HG03025 (cell line): ENCODE data around the gene LY6G6F.

Experiments used
- ATAC-seq: cut with Tn5 transposase; IDR thresholded peaks from one replicate; pipeline ENCODE4 v1.9.1; 2021; ENCODE audit warnings: mild to moderate bottlenecking, moderate library complexity; ENCODE audit not compliant: unreplicated experiment, low FRiP score

The LY6G6F gene

GRCh38 chr6:31706599-31706998, at the start of gene LY6G6F:
Gene LY6G6F (plus strand): TSS chr6:31706866. CDS start chr6:31706907, 41 bp downstream.
- no peak for ATAC-seq

DNA sequence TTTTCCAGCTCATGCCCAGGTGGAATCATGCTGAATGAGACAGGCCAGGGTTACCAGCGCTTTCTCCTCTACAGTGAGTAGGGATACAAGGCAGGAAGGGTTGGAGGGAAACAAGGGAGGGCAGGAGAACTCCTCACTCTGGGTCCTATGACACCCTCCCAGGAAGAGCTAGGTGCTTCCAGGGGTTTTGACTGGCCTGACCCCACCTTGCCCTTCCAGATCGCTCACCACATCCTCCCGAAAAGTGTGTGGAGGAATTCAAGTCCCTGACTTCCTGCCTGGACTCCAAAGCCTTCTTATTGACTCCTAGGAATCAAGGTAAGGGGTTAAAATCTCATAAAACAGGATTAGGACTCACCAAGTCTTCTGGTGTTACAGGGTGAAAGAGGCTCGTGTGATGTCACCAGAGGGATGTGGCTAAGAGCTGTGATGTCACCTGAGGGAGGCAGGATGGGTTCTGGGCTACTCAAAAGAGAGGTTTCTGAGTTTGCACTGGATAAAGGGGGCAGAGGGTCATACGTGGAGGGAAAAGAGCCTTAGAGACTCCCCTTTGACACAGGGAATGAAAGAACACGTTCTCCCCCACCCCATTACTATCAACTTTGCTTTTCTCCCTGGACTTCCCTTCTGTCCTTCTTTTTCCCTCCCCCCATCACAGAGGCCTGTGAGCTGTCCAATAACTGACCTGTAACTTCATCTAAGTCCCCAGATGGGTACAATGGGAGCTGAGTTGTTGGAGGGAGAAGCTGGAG, 49.1 kb upstream of the LY6G6F start:
- ATAC-seq: no peak

GRCh38 chr6:31658158-31658688, 48.4 kb upstream of the LY6G6F start:
- no peak for ATAC-seq

DNA sequence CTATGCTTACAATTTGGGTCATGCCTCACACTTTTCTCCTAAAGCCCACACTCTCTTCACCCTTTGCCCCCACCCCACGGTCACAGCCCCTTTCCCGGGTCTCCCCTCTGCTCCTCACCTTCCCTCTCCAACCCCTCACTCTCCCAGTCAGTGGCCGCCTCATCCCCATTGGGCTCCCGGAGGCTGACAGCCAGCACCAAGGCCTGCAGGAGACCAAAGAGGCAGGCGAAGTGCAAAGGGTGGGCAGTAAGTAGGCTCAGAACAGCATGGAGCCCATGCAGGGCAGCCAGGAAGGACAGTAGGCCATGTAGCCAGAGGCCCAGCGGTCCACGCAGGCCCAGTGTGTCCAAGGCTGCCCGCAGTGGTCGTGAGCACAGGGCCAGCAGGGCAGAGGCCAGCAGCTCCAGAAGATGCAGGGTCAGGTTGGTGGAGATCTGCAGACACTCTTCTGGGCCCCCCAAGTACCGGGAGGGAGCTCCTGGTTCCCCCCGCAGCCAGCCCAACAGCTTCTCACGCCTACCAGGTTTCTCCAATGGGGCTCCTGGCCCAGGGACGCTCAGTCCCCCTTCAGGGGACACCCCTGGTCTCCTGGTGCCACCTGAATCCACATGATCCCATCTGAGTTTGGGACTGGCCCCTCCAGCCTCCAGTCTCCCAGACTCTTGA, 47.5 kb upstream of the LY6G6F start:
- no peak for ATAC-seq

GRCh38 chr6:31659649-31660380, 46.9 kb upstream of the LY6G6F start:
- ATAC-seq: no peak

- ATAC-seq: peak; percentile 37
Observed at GRCh38 chr6:31660381-31661261, 46.0 kb upstream of the LY6G6F start, which contains the start of gene C6orf47. Gene C6orf47 (minus strand): TSS chr6:31660778. CDS start chr6:31659947, 831 bp downstream.

DNA sequence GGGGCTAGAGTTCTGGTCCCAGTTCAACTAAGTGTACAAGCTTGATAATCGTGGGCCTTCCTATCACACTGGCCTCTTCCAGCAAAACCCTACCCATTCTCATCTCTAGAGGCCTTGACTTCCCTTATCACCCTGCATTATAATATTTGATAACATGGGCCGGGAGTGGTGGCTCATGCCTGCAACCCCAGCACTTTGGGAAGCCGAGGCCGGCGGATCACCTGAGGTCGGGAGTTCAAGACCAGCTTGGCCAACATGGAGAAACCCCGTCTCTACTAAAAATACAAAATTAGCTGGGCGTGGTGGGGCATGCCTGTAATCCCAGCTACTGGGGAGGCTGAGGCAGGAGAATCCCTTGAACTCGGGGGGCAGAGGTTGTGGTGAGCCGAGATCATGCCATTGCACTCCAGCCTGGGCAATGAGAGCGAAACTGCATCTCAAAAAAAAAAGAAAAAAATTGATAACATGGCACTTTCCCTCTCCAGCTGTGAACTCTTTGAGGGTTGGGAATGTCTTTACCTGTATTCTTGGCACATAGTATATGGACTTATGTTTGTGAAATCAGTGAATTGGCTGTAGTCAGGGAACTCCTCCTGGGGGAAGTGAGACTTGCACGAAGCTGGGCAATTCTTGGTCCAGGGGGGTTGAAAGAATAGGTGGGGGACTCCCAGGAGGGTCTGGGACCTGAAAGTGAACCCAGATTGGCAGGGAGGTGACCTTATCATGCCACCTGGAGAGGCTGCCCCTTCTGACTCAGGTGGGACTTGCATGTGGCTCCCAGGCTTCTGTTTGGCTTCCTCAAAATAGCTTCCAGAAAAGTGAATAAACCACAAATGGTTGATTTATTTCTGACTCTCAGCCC, 45.2 kb upstream of the LY6G6F start:
- no peak for ATAC-seq

- ATAC-seq: no peak
Observed at GRCh38 chr6:31662124-31662723, 44.4 kb upstream of the LY6G6F start.

GRCh38 chr6:31663126-31663960, 43.3 kb upstream of the LY6G6F start:
- ATAC-seq: no peak

GRCh38 chr6:31663961-31664789, 42.5 kb upstream of the LY6G6F start:
- no peak for ATAC-seq

GRCh38 chr6:31664790-31665500, 41.7 kb upstream of the LY6G6F start, which contains the start of gene GPANK1:
Gene GPANK1 (minus strand): TSS chr6:31664997. CDS start chr6:31664478, 519 bp downstream.
- ATAC-seq: no peak

GRCh38 chr6:31665501-31666336, 40.9 kb upstream of the LY6G6F start, which contains the start of gene CSNK2B:
Gene CSNK2B (plus strand): TSS chr6:31666080. CDS start chr6:31666832, 752 bp downstream.
- peak; percentile 68 for ATAC-seq

GRCh38 chr6:31666337-31666965, 40.2 kb upstream of the LY6G6F start:
- no peak for ATAC-seq

DNA sequence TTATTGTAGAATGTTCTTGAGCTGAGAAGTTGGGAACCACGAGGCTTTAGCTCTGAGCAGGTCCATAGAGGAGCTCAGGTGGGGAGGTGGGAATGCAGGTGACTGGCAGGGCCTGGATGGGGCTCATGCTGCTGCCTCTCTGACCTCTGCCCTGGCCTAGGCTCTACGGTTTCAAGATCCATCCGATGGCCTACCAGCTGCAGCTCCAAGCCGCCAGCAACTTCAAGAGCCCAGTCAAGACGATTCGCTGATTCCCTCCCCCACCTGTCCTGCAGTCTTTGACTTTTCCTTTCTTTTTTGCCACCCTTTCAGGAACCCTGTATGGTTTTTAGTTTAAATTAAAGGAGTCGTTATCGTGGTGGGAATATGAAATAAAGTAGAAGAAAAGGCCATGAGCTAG, 37.0 kb upstream of the LY6G6F start, which contains the start of gene LY6G5B:
LY6G5B (plus strand) TSS at position 301 of the 400 bp plus-strand sequence. CDS start 975 bp downstream, outside the sequence.
- no peak for ATAC-seq
